ENCODE data around the gene THSD7A. TPM values are rescaled to one million over a fixed set of nuclear protein-coding genes. Genes with fewer than 3 reads are reported as not detected.

Gene THSD7A
- total RNA-seq, 3 donors from 2014 or later (not counting 1 experiment from before 2014, with no cell fraction given): 0.29 to 8.6 TPM; not detected in 1

- intact Hi-C loops (cut with micrococcal nuclease): loop anchor here (5.0 kb wide), 1 partner anchor 895 kb away; no protein-coding TSS in a partner anchor
Observed at GRCh38 chr7:11427686-11428273, 404.2 kb downstream of the THSD7A start.

GRCh38 chr7:11424006-11424405 is 408.0 kb downstream of the THSD7A start:
- Mint-ChIP-seq H3K27ac (no peak overlapping the region), H3K27me3 (ENCODE audit: low read depth in 2 of 2) (no peaks in the 10 kb centered on the region), H3K9me3 (peaks cover 4 to 7% of the 10 kb centered on the region in 2 donors), H3K36me3 (no peaks in the 10 kb centered on the region), H3K4me3 (no peak overlapping the region), H3K4me1 (no peaks in the 10 kb centered on the region)
- H3K27ac ChIP-seq (ENCODE audit: low read length): no peak overlapping the region
- TF ChIP-seq CTCF (IDR thresholded peaks at IDR 0.05): no peak
- peaks cover 8% of the 10 kb centered on the region for H3K9me3 ChIP-seq (ENCODE audit: control insufficient read depth, insufficient read depth, low read length)
- H3K4me1 ChIP-seq (ENCODE audit: control insufficient read depth, insufficient read depth, low read length): no peaks in the 10 kb centered on the region
- ATAC-seq (no peak), DNase-seq (no peak)
- no peaks in the 10 kb centered on the region for H3K36me3 ChIP-seq (ENCODE audit: control insufficient read depth, insufficient read depth, low read length)
- intact Hi-C loops (cut with micrococcal nuclease): no loop called here
- 84% methylated on average over 2 of the region's 2 CpGs for WGBS (ENCODE audit: insufficient coverage)
- no peaks in the 10 kb centered on the region for H3K27me3 ChIP-seq (ENCODE audit: control insufficient read depth, insufficient read depth, low read length)
- no peak overlapping the region for H3K4me3 ChIP-seq (ENCODE audit: low read length)

More at GRCh38 chr7:11427686-11428273, 404.2 kb downstream of the THSD7A start:
- ATAC-seq (no peak), DNase-seq (peak in 1 of 2 donors; percentile 41)
- Mint-ChIP-seq H3K27me3 (ENCODE audit: low read depth in 2 of 2) (no peaks in the 10 kb centered on the region), H3K4me1 (no peaks in the 10 kb centered on the region), H3K4me3 (no peak overlapping the region), H3K27ac (no peak overlapping the region), H3K9me3 (no peaks in the 10 kb centered on the region), H3K36me3 (no peaks in the 10 kb centered on the region)
- H3K4me1 ChIP-seq (ENCODE audit: control insufficient read depth, insufficient read depth, low read length): no peaks in the 10 kb centered on the region
- H3K27me3 ChIP-seq (ENCODE audit: control insufficient read depth, insufficient read depth, low read length): no peaks in the 10 kb centered on the region
- no peaks in the 10 kb centered on the region for H3K36me3 ChIP-seq (ENCODE audit: control insufficient read depth, insufficient read depth, low read length)
- no peak overlapping the region for H3K27ac ChIP-seq (ENCODE audit: low read length)
- no peak for TF ChIP-seq CTCF (IDR thresholded peaks at IDR 0.05)
- no peaks in the 10 kb centered on the region for H3K9me3 ChIP-seq (ENCODE audit: control insufficient read depth, insufficient read depth, low read length)
- H3K4me3 ChIP-seq (ENCODE audit: low read length): no peak overlapping the region
- no CpG with 5 or more reads among the region's 1 CpG for WGBS (ENCODE audit: insufficient coverage)

GRCh38 chr7:11420049-11420448 is 411.9 kb downstream of the THSD7A start:
- no peak overlapping the region for H3K27ac Mint-ChIP-seq

More at GRCh38 chr7:11420049-11420448, 411.9 kb downstream of the THSD7A start:
- peaks cover 8% of the 10 kb centered on the region for H3K9me3 ChIP-seq (ENCODE audit: control insufficient read depth, insufficient read depth, low read length)
- no peak overlapping the region for H3K27ac ChIP-seq (ENCODE audit: low read length)
- DNase-seq: no peak
- H3K4me3 ChIP-seq (ENCODE audit: low read length): no peak overlapping the region
- no peak for TF ChIP-seq CTCF (IDR thresholded peaks at IDR 0.05)
- H3K4me1 Mint-ChIP-seq: no peaks in the 10 kb centered on the region
- intact Hi-C loops (cut with micrococcal nuclease): no loop called here
- 29% methylated on average over 1 of the region's 1 CpG for WGBS (ENCODE audit: insufficient coverage)
- H3K4me1 ChIP-seq (ENCODE audit: control insufficient read depth, insufficient read depth, low read length): no peaks in the 10 kb centered on the region
- no peaks in the 10 kb centered on the region for H3K36me3 ChIP-seq (ENCODE audit: control insufficient read depth, insufficient read depth, low read length)
- no peaks in the 10 kb centered on the region for H3K27me3 ChIP-seq (ENCODE audit: control insufficient read depth, insufficient read depth, low read length)
- no peak for ATAC-seq
- no peaks in the 10 kb centered on the region for H3K27me3 Mint-ChIP-seq (ENCODE audit: low read depth in 2 of 2)
- peaks cover 4 to 11% of the 10 kb centered on the region in 2 donors for H3K9me3 Mint-ChIP-seq
- H3K36me3 Mint-ChIP-seq: no peaks in the 10 kb centered on the region
- H3K4me3 Mint-ChIP-seq: no peak overlapping the region

Measured in natural killer cell (primary cell).